Non-pigmented ciliary epithelial cell (primary cell): ENCODE measurements around the gene RPS19BP1.
"Not testable (repeated sequence)": the region's sequence is repeated elsewhere in the genome, so short reads cannot be mapped to it uniquely, and the experiment has no call there.

ENCODE experiments used
- DNase-seq: peaks from one replicate; pipeline ENCODE4 v3.0.0-alpha.2; 2010; ENCODE audit warnings: low read depth

Gene RPS19BP1

DNA sequence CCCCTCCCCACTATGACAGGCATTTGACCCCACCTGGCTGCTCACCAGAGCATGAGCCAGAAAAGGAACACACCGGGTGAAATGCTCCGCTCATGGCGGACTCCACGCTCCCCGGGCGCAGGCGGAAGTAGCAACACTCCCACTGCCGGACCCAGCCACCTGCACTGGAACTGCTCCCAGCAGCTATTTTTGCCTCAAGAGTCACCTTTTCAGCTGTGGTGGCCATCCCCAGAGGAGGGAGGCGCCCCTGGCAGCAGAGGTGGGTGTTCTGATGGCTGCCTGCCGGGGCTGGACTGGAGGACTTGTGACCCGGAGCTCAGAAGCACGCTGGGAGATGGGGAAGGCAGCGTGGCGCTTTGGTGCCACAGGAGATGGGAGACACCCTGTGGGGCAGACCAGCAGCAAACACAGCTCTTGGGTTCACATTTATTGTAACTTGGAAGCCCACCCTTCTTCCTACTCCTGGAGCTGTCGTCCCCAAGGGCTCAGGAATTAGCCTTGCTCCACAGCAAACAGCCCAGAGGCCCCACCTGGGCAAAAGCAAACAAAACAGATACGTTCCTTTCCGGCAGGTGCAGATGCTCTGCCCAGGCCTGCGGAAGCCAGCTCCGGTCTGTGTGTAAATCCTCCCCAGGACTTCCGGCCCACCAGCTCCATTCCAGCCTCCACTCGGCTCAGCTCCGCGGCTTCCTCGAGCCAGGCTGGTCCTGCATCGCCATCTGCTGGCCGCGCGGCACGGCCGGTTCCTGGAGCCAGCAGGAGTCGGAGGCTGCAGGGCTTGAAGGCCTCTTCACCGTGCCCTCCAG lies 3.7 kb downstream of the RPS19BP1 start:
- peak; percentile 74 for DNase-seq

DNA sequence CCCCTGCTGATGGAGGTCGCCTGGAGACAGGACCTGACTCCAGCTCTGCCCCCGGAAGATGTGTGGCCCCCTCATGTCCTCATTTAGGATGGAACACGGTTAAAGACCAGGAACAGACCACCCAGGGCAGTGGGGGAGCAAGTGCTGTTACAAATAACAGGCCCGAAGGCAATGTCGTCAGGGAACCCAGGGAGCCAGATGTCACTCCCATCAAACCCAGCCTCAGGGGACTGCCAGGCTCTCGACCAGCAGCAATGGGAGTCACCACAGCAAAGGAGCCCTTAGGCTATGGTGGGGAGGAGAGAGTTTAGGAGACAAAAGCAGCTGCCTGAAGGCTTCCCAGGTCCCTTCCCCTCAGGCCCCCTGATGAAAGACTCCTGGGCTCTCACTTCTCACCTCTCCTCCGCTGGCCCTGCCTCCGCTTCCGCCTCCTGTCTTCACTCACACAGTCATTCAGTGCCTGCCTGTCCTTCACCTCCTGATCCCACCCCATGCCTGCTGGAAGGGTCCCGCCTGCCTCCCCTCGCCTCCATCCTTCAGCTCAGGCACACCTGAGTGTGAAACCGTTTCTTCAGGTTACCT lies 4.4 kb downstream of the RPS19BP1 start:
- no peak for DNase-seq

DNA sequence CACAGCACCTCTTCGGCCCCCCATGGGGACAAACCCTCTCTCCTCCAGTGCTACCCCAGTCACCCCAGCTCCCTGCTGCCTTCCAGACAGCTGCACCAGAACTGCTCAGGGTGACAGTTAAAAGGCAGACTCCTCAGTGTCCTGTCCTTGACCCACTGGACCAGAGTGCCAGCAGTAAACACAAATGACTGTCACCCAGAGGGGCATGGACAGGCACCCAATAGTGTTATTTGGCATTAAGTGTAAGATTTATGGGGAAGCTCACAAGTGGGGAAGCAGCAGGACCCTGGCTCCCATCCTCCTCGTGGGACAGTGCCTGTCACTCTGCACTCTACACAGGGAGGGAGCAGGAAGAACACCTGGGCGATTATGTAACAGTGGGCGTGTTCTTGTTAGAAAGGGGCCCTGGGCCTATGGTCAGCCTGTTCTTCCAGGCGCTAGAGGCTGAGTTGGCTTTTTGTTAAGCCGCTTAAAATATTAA lies 5.0 kb downstream of the RPS19BP1 start:
- no peak for DNase-seq

DNA sequence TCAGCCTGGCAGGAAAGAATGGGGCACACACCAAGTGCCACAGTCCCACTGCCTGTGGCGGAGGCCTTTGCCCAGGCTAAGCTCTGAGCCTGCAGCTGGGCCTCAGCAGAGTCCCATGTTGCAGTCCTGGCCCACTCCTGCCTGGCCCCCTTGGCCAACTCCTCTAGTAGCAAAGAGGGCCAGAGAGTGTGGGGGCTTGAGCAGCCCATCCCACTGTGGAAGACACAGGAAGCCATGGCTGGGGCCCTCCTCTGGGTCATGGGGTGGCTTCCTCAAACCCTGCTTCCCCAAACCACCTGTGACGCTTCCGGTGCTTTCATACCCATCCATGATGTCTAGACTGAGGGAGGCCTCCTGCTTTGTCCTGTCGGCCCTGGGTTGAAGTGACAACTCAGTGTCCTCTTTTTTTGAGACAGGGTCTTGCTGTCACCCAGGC lies 5.8 kb downstream of the RPS19BP1 start:
- no peak for DNase-seq

DNA sequence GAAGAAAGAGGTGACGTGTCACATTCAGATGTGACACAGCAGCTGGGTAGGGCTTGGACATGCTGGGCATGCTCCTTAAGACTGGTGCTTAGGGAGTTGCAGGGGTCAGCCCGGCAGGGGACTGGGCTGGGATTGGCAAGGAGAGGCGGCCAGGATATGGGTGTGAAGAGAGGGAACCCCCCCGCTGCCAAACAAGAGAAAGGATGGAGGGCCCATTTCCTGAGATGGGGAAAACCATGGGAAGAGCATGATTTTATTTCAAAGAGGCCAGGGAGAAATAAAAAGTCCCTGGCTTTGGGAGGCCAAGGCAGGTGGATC lies 6.9 kb downstream of the RPS19BP1 start:
- no peak for DNase-seq

DNA sequence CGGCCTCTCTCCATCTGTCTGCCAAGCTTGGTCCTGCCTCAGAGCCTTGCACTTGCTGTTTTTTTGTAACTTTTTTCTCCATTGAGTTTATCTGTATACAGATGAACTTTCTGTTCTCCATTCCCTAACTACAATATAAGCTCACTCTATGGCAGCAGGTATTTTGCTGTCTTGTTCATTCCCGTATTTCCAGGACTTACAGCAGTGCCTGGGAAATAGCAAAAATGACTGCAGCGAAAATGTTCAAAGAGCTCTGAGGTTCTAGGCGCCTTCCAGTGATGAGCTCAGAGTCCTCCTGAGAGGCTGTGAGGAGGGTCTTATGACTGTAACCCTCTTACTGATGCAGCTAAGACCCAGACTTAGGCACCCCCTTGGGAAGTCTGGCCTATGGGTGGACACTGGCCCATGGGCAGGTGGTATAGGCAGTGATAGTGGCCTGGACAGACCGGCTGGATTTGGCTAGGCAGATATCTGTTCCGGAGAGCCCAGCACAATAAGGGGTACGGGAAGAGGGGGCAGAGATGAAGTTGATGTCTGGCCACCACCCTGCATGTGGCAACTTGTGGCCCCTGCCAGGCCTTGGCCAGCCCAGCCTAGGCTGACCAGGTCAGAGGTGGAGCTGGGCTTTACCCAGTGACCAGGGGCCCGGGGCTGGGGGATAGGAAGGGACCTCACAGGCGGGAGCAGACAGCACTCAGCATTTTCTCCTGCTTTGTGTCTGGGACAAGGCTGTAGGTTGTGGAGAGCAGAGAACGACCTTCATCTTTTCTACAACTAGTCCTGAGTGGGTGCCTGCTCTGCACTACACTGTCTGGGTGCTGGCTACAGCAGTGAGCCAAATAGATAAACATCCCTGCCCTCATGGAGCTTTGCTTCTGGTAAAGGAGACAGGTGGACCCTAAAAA lies 7.5 kb downstream of the RPS19BP1 start:
- DNase-seq, result no peak

DNA sequence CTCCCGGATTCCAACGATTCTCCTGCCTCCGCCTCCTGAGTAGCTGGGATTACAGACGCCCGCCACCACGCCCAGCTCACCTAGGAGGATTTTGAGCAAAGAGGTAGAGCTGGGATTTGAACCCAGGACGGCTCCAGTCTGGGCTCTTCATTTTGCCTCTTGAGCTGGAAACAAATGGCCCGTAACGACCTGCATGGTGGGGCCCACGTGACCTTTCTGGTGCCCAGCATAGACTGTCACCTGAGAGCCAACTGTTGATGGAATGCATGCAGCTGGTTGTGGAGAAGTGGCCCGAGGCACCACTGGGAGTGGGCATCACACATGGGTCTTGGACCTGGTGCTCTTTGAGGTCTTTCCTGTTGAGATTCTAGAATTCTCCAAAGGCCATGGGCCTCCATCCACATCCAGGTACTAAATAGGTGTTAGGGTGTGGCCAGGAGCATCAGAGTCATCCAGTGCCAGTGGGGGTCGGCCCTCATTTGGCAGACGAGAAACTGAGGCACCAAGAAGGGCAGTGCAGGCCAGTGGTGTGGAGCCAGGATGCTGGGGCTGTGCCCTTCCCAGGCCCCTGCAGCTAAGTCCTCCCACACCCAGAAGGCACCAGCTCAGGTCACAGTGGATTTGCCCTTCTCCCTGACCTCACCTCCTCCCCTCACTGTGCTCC lies 8.3 kb downstream of the RPS19BP1 start:
- DNase-seq, result no peak

DNA sequence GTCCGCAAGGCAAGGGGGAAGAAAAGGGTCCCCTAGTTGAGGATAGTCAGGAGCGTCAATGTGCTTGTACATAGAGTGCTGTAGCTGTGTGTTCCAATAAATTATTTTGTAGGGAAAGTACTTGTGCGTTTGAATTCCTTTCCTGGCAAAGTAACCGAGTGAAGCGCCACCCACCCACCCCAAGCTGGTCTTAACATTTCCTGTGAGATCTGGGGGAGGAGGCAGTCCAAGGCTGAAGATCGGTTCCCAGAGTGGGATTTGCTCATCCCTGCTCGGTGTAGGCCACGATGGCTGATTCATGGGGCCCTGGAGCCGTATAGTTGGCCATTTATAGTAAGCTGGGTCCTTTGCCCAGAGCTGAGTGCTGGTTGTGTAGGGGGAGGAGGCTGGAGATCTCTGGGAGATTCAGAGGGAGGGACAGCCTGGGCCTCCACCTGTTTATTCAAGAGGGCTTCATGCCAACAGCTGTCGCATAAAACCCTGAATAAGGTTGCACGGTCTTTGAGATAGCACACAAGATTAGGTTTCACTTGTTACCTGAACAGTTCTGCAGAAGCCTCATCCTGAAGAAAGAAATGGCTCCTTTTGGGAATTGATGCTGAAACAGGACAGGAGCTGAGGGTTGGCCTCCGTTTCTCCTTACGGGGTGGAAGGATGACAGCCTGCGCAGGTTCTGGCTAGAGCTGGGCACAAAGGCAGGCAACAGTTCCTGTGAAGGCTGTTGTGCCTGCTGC lies 9.8 kb downstream of the RPS19BP1 start:
- no peak for DNase-seq

DNA sequence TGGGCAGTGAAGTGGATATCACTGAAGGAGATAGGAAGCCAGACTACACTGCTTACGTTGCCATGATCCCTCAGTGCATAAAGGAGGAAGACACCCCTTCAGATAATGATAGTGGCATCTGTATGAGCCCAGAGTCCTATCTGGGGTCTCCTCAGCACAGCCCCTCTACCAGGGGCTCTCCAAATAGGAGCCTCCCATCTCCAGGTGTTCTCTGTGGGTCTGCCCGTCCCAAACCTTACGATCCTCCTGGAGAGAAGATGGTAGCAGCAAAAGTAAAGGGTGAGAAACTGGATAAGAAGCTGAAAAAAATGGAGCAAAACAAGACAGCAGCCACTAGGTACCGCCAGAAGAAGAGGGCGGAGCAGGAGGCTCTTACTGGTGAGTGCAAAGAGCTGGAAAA lies 10.5 kb downstream of the RPS19BP1 start:
- not testable (repeated sequence) for DNase-seq

DNA sequence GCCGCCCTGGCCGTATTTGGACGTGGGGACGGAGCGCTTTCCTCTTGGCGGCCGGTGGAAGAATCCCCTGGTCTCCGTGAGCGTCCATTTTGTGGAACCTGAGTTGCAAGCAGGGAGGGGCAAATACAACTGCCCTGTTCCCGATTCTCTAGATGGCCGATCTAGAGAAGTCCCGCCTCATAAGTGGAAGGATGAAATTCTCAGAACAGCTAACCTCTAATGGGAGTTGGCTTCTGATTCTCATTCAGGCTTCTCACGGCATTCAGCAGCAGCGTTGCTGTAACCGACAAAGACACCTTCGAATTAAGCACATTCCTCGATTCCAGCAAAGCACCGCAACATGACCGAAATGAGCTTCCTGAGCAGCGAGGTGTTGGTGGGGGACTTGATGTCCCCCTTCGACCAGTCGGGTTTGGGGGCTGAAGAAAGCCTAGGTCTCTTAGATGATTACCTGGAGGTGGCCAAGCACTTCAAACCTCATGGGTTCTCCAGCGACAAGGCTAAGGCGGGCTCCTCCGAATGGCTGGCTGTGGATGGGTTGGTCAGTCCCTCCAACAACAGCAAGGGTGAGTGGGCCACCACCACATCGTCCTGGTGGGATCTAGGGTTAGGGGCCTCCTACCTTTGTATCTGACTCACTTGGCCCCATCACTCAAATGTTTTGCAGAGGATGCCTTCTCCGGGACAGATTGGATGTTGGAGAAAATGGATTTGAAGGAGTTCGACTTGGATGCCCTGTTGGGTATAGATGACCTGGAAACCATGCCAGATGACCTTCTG lies 11.3 kb downstream of the RPS19BP1 start:
- DNase-seq, result not testable (repeated sequence)

DNA sequence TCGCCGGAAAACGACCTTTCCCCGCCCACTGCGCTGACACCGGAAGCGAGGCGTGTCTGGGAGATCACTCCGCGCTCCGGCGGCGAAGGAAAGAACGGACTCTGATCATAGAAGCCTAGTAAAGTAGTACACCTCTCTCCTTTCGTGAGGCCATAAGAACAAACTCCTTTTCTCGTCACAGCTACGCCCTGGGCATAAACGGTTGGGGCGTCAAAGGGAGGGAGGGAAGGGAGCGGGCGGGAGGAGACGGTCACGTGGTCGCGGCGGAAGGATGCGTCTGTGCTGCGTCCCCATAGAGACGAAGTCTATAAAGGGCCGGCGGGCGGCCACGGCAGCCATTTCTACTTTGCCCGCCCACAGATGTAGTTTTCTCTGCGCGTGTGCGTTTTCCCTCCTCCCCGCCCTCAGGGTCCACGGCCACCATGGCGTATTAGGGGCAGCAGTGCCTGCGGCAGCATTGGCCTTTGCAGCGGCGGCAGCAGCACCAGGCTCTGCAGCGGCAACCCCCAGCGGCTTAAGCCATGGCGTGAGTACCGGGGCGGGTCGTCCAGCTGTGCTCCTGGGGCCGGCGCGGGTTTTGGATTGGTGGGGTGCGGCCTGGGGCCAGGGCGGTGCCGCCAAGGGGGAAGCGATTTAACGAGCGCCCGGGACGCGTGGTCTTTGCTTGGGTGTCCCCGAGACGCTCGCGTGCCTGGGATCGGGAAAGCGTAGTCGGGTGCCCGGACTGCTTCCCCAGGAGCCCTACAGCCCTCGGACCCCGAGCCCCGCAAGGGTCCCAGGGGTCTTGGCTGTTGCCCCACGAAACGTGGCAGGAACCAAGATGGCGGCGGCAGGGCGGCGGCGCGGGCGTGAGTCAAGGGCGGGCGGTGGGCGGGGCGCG lies 12.1 kb downstream of the RPS19BP1 start, which contains the start of gene ATF4:
Gene ATF4, plus strand, starts transcription at position 337 of the 880 bp plus-strand sequence. CDS start 884 bp downstream, outside the sequence.
- no peak for DNase-seq

DNA sequence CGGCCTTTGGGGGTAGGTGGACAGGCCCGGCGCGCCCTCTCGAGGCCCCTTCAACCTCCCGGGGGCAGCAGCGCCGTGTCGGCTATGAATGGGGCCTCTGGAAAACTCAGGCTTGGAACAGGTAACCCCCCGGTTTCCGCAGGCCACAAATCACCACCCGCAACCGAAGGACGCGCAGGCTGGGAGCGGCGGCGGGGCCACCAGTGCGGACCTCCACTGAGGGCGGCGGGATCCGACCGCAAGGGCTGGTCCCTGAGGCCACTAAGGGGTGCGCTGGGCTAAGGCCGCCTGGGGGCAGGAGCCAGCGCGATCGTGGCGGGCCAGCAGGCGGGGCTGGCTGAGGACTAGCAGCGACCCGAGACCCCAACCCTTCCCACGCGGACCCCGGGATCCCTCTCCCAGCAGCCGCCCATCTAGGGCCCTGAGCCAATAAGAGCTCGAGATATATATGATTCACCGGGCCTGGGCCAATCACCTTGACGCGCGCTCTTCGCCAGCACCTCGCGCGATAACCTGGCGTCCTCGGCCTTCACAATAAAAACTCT lies 12.8 kb downstream of the RPS19BP1 start:
- peak; percentile 98 for DNase-seq

DNA sequence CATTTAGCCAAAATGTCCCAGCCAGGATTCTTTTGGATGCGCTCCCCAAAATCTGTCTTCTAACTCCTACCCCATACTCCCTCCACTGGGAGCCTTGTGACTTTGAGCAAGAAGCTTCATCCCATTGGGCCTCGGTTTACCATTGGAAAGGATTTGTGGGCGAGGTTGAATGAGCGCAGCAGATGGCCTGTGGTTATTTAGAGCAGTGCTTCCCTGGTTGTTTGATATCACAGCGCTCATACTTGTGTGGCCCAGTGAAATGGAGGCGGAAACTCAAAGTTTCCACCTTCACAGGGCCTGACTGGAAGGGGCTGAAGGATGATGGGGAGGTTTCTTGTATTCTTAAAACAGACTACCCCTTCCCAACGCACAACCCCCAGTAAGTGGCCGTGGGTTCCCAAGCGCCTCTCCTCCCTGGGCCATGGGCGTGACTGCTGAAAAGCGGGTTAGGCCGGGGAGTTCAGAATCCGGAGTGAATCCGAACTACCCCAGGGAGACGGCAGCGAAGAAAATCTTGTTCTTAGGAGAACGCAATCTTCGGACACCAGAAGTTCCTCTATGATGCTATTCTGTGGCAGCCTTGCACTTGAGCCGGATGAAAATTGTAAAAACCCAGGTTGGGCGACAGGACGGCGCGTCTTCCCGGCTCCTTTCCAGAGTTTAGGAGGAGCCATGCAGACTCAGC lies 13.4 kb downstream of the RPS19BP1 start:
- no peak for DNase-seq

DNA sequence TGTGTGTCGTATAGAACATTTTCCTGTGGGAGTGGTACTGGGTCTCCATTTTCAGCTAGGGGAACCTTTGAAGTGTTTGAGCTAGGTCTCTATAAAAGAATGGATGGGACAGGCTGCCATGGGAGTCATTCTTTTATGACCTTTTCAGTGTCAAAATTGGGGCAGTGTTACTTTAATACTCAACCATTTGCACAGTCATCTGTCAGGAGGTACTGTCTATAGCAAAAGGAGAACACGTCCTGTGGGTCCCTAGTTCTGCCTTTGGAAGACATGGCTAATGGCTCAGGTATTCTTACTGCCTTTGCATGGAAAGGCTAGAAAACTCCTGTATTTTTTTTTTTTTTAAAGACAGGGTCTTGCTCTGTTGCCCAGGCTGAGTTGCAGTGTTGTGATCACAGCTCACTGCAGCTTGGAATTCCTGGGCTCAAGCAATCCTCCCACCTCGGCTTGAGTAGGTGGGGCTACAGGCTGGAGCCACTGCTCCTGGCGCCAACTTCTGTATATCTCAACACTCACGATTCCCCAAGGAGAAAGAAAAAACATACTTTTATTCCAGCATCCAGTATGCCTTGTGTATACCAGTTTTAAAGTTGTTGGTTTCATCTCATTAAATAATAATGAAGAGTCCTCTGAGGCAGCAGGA lies 14.3 kb downstream of the RPS19BP1 start:
- DNase-seq, result no peak

DNA sequence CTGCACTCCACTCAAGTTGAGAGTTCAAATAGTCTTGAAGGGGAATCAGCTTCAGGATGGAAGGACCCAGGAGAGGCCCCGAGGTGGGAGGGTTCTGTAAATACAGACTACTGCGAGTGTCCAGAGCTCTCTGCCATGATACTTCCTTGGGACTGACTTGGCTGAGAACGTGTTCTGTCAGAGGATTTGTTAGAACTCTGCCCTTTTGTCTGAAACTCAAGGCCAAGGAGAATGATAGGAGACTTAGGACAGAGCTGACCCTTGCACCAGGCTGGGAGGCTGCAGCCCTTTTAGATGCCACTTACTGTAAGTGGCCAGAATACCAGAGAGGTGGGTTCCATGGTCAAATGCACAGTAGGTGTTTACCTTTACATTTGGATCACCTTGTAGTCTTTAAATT lies 15.1 kb downstream of the RPS19BP1 start:
- DNase-seq, result no peak

DNA sequence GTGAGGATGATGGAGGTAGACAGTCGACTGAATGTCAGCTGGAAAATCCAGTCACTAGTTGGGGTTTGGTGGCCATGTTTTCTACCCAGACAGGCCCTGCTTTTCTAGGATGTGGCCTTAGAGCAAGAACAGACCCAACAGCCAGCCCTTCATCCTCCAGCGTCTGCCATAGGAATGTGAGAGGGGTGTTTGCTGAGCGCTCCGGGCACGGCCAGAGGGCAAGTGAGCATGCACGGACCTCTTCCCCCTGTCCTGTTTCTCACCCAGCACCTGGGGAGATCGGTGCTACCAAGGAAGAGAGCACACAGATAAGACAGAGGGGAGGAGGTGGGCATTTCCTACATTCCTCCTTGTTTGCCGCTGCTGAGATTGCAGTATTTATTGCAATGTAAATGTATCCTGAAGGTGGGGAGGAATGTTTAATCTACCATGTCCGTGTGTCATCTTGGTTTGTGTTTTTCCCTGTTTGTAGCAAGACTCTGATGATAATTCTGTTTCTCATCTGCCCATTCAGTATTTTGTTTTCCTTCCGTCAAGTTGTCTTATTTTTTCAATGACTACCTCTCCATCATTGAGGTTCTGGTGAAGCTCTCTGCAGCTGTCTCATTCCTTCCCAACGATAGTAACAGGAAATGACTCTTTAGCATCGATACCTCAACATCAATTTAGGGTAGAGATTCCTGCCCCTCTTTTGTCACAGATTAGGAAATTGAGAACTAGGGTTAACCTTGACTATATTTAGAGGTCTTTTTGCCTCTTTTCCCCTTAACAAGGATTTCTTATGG lies 17.1 kb downstream of the RPS19BP1 start:
- DNase-seq, result no peak

DNA sequence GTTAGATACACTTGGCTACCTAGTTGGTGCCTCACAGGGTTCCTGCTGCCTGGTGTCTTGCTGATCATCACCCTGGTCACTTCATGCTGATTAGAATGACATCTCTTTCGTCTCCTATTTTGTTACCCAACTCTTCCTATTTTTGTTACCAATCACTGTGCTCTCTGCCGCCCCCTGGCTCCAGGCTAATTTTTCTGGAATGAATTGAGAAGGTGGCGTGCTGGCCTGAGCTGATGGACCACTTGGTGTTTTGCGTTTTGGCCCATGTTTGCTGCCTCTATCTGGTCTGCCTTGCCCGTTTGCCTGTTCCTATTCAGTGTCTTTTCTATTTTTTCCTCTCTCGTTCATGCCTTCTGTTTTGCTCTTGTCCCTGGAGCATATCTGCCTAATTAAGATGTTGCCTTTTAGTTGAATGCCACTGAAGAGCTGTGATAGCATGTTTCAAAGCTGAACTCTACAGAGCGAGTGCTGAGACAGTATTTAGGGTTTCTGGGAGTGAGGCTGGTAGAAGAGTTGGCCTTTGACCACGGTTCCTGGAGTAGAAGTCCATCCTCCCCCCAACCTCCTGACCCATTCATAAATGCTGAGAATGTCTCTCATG lies 18.1 kb downstream of the RPS19BP1 start:
- no peak for DNase-seq
